ENCODE results near the gene CLTCL1. TPM values are rescaled to one million over a fixed set of nuclear protein-coding genes. Genes with fewer than 3 reads are reported as not detected.
A peak's percentile ranks its signal among the peaks of the same experiment; 100 is the strongest.

The CLTCL1 gene
- total RNA-seq, 1 donor from 2014 or later: 5.4 TPM

GRCh38 chr22:19143967-19144400, 147.5 kb downstream of the CLTCL1 start:
- intact Hi-C loops (cut with DNase I): no loop called here
- Histone ChIP-seq H3K27me3 (no peaks in the 10 kb centered on the region), H3K36me3 (peaks cover 0 to 38% of the 10 kb centered on the region in 2 donors), H3K9me3 (no peaks in the 10 kb centered on the region), H3K4me3 (peak overlapping the region; percentile 70 to 98), H3K4me1 (peaks cover 19% of the 10 kb centered on the region), H3K27ac (peak overlapping the region; percentile 58)
- no peak for DNase-seq (ENCODE audit: extremely low spot score in 2 of 2)
- TF ChIP-seq, protein P1, sequence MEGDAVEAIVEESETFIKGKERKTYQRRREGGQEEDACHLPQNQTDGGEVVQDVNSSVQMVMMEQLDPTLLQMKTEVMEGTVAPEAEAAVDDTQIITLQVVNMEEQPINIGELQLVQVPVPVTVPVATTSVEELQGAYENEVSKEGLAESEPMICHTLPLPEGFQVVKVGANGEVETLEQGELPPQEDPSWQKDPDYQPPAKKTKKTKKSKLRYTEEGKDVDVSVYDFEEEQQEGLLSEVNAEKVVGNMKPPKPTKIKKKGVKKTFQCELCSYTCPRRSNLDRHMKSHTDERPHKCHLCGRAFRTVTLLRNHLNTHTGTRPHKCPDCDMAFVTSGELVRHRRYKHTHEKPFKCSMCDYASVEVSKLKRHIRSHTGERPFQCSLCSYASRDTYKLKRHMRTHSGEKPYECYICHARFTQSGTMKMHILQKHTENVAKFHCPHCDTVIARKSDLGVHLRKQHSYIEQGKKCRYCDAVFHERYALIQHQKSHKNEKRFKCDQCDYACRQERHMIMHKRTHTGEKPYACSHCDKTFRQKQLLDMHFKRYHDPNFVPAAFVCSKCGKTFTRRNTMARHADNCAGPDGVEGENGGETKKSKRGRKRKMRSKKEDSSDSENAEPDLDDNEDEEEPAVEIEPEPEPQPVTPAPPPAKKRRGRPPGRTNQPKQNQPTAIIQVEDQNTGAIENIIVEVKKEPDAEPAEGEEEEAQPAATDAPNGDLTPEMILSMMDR (IDR thresholded peaks at IDR 0.05): no peak
- TF ChIP-seq POLR2A (IDR thresholded peaks at IDR 0.05): no peak
- TF ChIP-seq POLR2AphosphoS5 (IDR thresholded peaks at IDR 0.05; ENCODE audit: insufficient read depth in 1 of 2, low read depth in 1 of 2): no peak

DNA sequence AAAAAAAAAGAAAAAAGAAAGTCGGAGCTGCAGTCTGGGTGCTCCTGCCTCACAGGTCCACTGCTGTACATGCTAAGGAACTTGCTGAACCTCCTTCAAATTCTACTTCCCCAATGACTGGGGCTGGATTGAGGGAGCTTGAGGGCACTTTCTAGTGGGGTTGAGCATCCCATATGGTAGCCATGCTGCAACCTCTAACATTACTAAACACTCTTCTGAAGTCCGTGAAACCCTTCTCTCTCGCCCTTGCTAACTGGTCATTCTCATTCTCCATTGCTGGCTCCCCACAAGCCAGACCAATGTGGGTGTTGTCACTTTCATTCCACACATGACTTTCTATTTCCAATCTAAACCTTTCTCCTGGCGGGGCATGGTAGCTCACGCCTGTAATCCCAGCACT, 148.3 kb downstream of the CLTCL1 start:
- DNase-seq (ENCODE audit: extremely low spot score in 2 of 2): no peak
- peaks cover 0 to 46% of the 10 kb centered on the region in 2 donors for H3K36me3 ChIP-seq
- peaks cover 19% of the 10 kb centered on the region for H3K4me1 ChIP-seq
- H3K27me3 ChIP-seq: no peaks in the 10 kb centered on the region
- intact Hi-C loops (cut with DNase I): no loop called here
- H3K4me3 ChIP-seq: peak overlapping the region in 1 of 2 donors; percentile 98
- no peak overlapping the region for H3K27ac ChIP-seq
- TF ChIP-seq POLR2AphosphoS5 (IDR thresholded peaks at IDR 0.05; ENCODE audit: insufficient read depth in 1 of 2, low read depth in 1 of 2) (no peak), POLR2A (IDR thresholded peaks at IDR 0.05) (no peak)
- TF ChIP-seq, protein P1 (IDR thresholded peaks at IDR 0.05): no peak
- H3K9me3 ChIP-seq: no peaks in the 10 kb centered on the region

DNA sequence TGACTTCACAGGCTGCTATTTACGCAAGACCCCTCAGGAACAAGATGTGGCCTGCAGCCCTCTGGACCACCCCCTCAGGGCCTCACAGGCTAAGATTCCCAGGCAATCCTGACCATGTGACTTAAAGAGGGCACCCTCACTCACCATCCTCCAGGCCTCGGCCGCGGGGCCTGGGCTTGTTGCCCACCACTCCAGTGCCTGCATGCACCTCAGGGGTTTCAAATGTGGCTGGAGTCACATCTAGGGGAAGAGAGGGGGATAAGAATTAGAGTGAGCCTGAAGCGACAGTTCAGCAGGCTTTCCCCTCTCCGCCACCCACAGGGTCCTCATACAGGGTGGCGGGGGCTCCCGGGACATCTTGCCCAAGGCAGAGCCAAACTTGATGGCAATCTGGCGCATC, 149.1 kb downstream of the CLTCL1 start:
- Histone ChIP-seq H3K4me1 (peaks cover 19% of the 10 kb centered on the region), H3K36me3 (peaks cover 0 to 54% of the 10 kb centered on the region in 2 donors), H3K27me3 (no peaks in the 10 kb centered on the region), H3K27ac (no peak overlapping the region), H3K4me3 (no peak overlapping the region), H3K9me3 (no peaks in the 10 kb centered on the region)
- DNase-seq (ENCODE audit: extremely low spot score in 2 of 2): no peak
- TF ChIP-seq POLR2AphosphoS5 (IDR thresholded peaks at IDR 0.05; ENCODE audit: insufficient read depth in 1 of 2, low read depth in 1 of 2) (no peak), POLR2A (IDR thresholded peaks at IDR 0.05) (no peak)
- TF ChIP-seq, protein P1 (IDR thresholded peaks at IDR 0.05): no peak
- intact Hi-C loops (cut with DNase I): no loop called here

DNA sequence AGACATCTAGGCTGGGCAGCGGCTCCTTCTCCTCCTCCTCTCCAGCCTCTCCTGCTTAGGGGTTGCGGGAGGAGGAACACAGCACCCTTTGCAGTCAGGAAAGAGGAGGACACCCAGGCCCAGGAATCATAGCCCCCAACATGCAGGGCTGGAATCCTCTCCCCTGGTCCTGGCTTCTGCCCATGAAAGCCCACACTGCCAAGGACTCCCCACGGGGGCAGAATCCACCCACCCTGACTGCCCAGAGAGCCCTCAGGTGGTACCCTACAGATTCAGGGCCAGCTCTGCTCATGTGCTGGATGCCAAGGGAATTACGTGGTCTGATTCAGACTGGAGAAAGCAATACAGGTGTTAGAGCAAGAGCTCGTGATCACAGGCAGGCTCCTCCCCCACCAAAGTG, 151.5 kb downstream of the CLTCL1 start:
- H3K27me3 ChIP-seq: no peaks in the 10 kb centered on the region
- H3K9me3 ChIP-seq: no peaks in the 10 kb centered on the region
- TF ChIP-seq POLR2AphosphoS5 (IDR thresholded peaks at IDR 0.05; ENCODE audit: insufficient read depth in 1 of 2, low read depth in 1 of 2): no peak
- TF ChIP-seq, protein P1 (IDR thresholded peaks at IDR 0.05): no peak
- no peak for TF ChIP-seq POLR2A (IDR thresholded peaks at IDR 0.05)
- no peak overlapping the region for H3K27ac ChIP-seq
- intact Hi-C loops (cut with DNase I): no loop called here
- no peak overlapping the region for H3K4me3 ChIP-seq
- H3K36me3 ChIP-seq: peaks cover 0 to 68% of the 10 kb centered on the region in 2 donors
- no peak for DNase-seq (ENCODE audit: extremely low spot score in 2 of 2)
- peaks cover 19% of the 10 kb centered on the region for H3K4me1 ChIP-seq

GRCh38 chr22:19139001-19139356, 152.5 kb downstream of the CLTCL1 start:
- Histone ChIP-seq H3K4me3 (no peak overlapping the region), H3K4me1 (peaks cover 17% of the 10 kb centered on the region), H3K36me3 (peaks cover 1 to 78% of the 10 kb centered on the region in 2 donors), H3K9me3 (no peaks in the 10 kb centered on the region), H3K27ac (no peak overlapping the region), H3K27me3 (no peaks in the 10 kb centered on the region)
- TF ChIP-seq, protein P1 (IDR thresholded peaks at IDR 0.05): no peak
- TF ChIP-seq POLR2AphosphoS5 (IDR thresholded peaks at IDR 0.05; ENCODE audit: insufficient read depth in 1 of 2, low read depth in 1 of 2) (no peak), POLR2A (IDR thresholded peaks at IDR 0.05) (no peak)
- no peak for DNase-seq (ENCODE audit: extremely low spot score in 2 of 2)
- intact Hi-C loops (cut with DNase I): no loop called here
